CD4-positive, alpha-beta T cell treated with Interleukin-21 for 1 hour (primary cell): Measurements from ENCODE around the gene BNIPL.

ENCODE experiments used
- DNase-seq: peaks from one replicate; pipeline ENCODE4 v3.0.0-alpha.2; 2020

Gene BNIPL

GRCh38 chr1:151036356-151036755 lies at the start of gene BNIPL:
BNIPL (plus strand) TSS chr1:151036586; CDS start chr1:151036726, 140 bp downstream.
- DNase-seq, result no peak

- DNase-seq, result no peak
Observed at GRCh38 chr1:150987924-150988323, 48.5 kb upstream of the BNIPL start.

- DNase-seq, result no peak
Observed at GRCh38 chr1:150992626-150993025, 43.8 kb upstream of the BNIPL start.

GRCh38 chr1:150994248-150994647 lies 42.1 kb upstream of the BNIPL start:
- DNase-seq, result no peak

- no peak for DNase-seq
Observed at GRCh38 chr1:150995460-150995859, 40.9 kb upstream of the BNIPL start.

GRCh38 chr1:150995896-150996295 lies 40.5 kb upstream of the BNIPL start:
- DNase-seq, result peak; percentile 54

GRCh38 chr1:150997126-150997872 lies 39.1 kb upstream of the BNIPL start:
- no peak for DNase-seq

DNA sequence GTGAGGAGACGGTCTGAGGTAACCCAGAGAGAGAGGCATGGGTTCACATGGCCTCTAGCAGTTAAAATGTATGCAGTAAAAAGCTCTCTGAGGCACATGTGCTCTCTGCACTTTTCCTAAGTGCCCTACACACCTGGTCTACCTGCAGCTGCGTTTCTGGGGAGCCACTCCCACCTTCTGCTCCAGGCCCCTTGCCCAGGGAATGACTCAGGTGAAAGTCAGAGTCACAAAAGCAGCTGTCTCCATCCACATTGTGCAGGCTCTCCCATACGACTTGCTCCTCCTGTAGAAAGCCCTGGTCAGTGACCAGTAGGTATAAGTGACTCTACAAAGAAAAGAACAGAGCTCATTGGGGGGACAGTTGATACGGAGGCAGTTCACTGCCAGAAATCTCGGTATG lies 38.4 kb upstream of the BNIPL start:
- no peak for DNase-seq

GRCh38 chr1:150999051-150999674 lies 37.2 kb upstream of the BNIPL start:
- DNase-seq, result no peak

GRCh38 chr1:150999926-151000325 lies 36.5 kb upstream of the BNIPL start:
- no peak for DNase-seq

DNA sequence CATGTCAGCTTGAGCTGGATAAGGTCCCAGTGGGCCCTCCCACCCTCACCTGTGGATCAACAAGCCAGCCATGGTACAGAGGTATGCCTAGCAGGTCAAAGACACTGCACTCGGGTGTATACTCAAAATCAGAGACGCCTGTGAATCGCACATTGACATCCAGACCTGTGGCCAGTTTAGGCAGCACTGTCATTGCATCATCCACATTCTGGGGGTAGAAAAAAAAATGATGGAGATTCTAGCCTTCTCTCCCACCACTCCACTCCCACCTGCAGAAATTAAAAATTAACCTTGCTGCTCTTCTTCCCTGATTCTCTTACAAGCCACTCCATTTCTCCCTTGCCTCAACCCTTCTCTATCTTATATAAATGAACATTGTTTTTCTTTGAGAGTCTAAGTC lies 36.0 kb upstream of the BNIPL start:
- no peak for DNase-seq

DNA sequence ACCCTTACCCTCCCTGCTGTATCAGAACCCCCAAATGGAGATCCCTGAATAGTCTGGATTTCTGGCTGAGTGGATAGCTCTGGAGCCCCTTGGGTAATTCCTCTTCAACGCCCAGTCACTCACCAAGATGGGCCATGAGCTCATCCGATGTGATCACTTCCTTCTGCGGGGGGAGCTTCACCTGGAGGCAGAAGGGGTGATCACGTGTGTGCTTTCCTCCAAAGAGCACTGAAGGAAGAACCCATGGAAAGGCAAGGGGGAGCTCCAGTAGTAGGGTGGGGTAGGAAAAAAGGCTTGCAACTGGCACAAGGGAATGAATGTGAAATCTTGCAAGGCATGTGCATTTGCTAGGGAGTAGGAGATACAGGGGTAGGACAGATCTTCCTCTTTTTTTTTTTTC lies 34.8 kb upstream of the BNIPL start:
- no peak for DNase-seq

- no peak for DNase-seq
Observed at GRCh38 chr1:151002051-151002450, 34.3 kb upstream of the BNIPL start.

DNA sequence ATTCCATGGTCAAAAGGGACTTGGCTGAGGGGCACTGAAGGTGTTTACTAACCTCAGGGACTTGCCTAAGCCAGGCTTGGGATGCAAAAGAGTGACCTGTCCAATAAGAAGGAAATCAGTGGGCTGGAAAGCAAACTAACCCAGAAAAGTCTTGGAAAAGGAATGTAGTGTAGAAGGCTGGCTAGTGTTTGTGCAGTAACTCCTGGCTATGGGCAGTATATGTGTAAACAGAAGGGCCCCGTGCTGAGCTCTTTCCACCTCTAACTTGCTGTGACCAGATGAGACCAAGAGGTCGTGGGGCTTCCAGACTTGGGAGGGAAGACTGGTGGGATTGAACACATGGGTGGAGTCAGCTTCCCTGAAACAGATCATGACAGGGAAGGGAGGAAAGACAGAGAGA lies 33.8 kb upstream of the BNIPL start:
- DNase-seq, result no peak

- DNase-seq, result peak; percentile 51
Observed at GRCh38 chr1:151003180-151003579, 33.2 kb upstream of the BNIPL start.

- no peak for DNase-seq
Observed at GRCh38 chr1:151005729-151006319, 30.6 kb upstream of the BNIPL start.

GRCh38 chr1:151006327-151007052 lies 29.9 kb upstream of the BNIPL start, which contains the start of gene MINDY1:
MINDY1 (minus strand) TSS chr1:151006902; CDS start chr1:151002617, 4,285 bp downstream.
- peak; percentile 53 for DNase-seq

- no peak for DNase-seq
Observed at GRCh38 chr1:151007853-151008243, 28.5 kb upstream of the BNIPL start.

DNA sequence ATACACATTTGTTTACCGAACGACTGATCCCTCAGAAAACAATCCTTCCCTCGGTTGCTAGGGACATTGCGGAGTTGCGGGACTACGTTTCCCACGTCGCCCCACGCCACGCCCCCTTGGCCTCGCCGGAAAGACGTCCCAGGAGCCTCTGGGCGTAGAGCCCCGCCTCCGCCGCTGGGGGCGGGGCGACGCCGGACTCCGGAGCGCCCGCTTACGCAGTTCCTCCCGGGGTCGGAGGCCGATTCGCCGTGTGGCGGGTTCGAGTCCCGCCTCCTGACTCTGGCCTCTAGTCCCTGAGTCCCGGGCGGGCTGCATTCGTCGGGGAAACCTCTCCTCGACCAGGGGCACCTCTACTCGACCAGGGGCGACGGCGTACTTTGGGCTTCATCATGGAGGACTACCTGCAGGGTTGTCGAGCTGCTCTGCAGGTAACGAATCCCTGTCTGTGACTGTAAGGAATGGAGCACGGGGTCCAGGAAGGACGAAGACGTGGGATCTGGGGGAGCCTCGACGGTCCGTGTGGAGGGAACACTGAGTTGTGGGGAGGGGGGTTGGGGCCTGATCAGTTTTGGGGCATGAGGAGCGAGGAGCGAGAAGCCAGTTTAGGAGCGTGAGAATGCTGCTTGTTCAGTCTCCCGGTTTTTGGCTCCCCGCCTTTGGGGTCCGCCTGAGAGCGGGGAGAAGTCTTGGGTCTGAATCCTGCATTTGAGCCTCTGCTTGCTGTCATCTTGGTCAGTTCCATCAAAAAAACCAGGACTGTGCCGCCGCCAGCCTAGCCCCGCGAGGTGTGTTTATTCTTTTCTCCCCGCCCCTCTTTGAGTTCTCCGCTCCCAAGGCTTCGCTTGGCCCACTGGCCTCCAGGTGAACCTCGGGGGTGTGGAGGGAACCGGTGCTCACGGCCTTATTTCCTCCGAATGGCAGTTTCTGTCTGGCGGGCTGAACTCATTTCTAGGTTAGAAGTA lies 27.9 kb upstream of the BNIPL start, which contains the start of gene PRUNE1:
PRUNE1 (plus strand) TSS at position 206 of the 962 bp plus-strand sequence; CDS start at position 390, 184 bp downstream.
- DNase-seq, result peak; percentile 98

GRCh38 chr1:151009206-151009587 lies 27.2 kb upstream of the BNIPL start:
- no peak for DNase-seq

DNA sequence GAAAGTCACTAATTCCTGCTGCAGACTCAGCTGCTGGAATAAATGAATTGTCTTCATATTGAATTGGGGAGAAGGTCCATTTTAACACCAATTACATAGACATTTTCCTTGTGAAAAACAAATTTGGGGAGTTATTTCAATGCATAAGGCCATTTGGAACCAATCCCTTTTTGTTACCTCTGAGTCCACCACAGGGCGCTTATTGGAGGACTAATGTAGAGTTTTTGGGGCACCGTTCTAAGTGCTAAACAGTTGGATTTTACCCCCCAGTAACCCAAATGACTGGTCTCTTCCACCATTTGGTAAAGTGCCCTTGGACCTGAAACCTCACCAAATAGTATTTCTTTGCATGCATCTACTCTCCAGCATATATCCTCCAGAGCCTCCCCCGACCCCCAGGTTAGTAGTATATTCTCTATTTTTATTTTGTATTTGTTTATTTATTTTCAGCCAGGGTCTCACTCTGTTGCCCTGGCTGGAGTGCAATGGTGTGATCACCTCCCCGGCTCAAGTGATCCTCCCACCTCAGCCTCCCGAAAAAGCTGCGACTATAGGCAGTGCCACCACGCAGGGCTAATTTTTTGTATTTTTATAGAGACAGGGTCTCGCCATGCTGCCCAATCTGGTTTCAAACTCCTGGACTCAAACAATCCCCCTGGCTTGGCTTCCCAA lies 26.6 kb upstream of the BNIPL start:
- DNase-seq, result no peak

DNA sequence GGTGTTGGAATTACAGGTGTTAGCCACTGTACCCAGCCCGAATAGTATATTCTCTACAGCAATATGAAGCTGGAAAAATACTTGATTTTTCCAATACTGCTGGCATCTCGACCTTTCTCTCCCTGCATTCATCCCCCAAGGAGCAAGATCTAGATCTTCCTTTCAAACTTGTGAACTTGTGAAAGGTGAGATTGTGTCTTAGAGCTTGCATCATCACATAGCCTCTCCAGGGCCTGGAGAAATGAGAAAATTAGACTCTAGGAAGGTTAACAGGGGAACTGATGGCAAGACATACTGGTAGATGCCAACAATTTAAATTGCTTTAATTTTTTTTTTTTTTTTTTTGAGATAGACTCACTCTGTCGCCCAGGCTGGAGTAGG lies 26.1 kb upstream of the BNIPL start:
- DNase-seq, result no peak
